ENCODE data around the gene FAM217A.

GRCh38 chr6:4028051-4028450 is 50.9 kb downstream of the FAM217A start:
- TF ChIP-seq CTCF (IDR thresholded peaks at IDR 0.05), result no peak
- no peak for TF ChIP-seq POLR2A (IDR thresholded peaks at IDR 0.05)

Data from gastroesophageal sphincter (tissue), 3 donors.